ENCODE data around the gene SYT8.

SYT8 gene

GRCh38 chr11:1858154-1858553 is 23.4 kb downstream of the SYT8 start:
- Histone ChIP-seq H3K36me3 (ENCODE audit: control insufficient read depth in 2 of 2, insufficient read depth in 1 of 2, low read length in 2 of 2) (no peaks in the 10 kb centered on the region), H3K4me3 (ENCODE audit: low read depth, low read length) (no peak overlapping the region), H3K27ac (ENCODE audit: extremely low read depth, low read depth, low read length) (no peak overlapping the region), H3K4me1 (ENCODE audit: control insufficient read depth, insufficient read depth, low read length) (no peaks in the 10 kb centered on the region), H3K9me3 (ENCODE audit: control insufficient read depth, insufficient read depth, low read depth, low read length) (no peaks in the 10 kb centered on the region)
- POLR2A ChIA-PET, result no interaction called here
- TF ChIP-seq AEBP2 (tag by site-specific recombination; IDR thresholded peaks at IDR 0.05; ENCODE audit: borderline replicate concordance), result no peak
- no peak for TF ChIP-seq ZNF121 (tag by site-specific recombination; IDR thresholded peaks at IDR 0.05)
- no peak for TF ChIP-seq ZNF677 (tag by site-specific recombination; IDR thresholded peaks at IDR 0.05)
- no peak for TF ChIP-seq CTCF (tag by site-specific recombination; IDR thresholded peaks at IDR 0.05)
- TF ChIP-seq KLF17 (tag by site-specific recombination; IDR thresholded peaks at IDR 0.05), result no peak
- no peak for TF ChIP-seq ZNF449 (tag by site-specific recombination; IDR thresholded peaks at IDR 0.05)
- no peak for TF ChIP-seq ZSCAN18 (tag by site-specific recombination; IDR thresholded peaks at IDR 0.05)
- no peak for TF ChIP-seq WT1 (tag by site-specific recombination; IDR thresholded peaks at IDR 0.05)
- TF ChIP-seq ZNF571 (tag by site-specific recombination; IDR thresholded peaks at IDR 0.05), result no peak
- no peak for TF ChIP-seq ZBTB6 (tag by site-specific recombination; IDR thresholded peaks at IDR 0.05)
- no peak for TF ChIP-seq KLF10 (tag by site-specific recombination; IDR thresholded peaks at IDR 0.05)
- CTCF ChIA-PET, result interaction anchor here (0.7 kb wide), 1 partner anchor 165 kb away, joined by 5 read pairs; no protein-coding TSS in a partner anchor

GRCh38 chr11:1858576-1858975 is 23.8 kb downstream of the SYT8 start:
- no peak overlapping the region for H3K27ac ChIP-seq (ENCODE audit: extremely low read depth, low read depth, low read length)
- CTCF ChIA-PET, result interaction anchor here (0.8 kb wide), 1 partner anchor 293 kb away, joined by 3 read pairs; no protein-coding TSS in a partner anchor
- TF ChIP-seq ZNF157 (tag by site-specific recombination; IDR thresholded peaks at IDR 0.05) (no peak), ATF2 (tag by site-specific recombination; IDR thresholded peaks at IDR 0.05; ENCODE audit: low read depth) (no peak), KLF8 (tag by site-specific recombination; IDR thresholded peaks at IDR 0.05) (no peak), KLF10 (tag by site-specific recombination; IDR thresholded peaks at IDR 0.05) (no peak), ZNF16 (tag by site-specific recombination; IDR thresholded peaks at IDR 0.05; ENCODE audit: low read depth) (no peak), ZFP37 (tag by site-specific recombination; IDR thresholded peaks at IDR 0.05) (no peak), OSR2 (tag by site-specific recombination; IDR thresholded peaks at IDR 0.05) (no peak), KLF1 (tag by site-specific recombination; IDR thresholded peaks at IDR 0.05) (no peak), ZNF658 (tag by site-specific recombination; IDR thresholded peaks at IDR 0.05) (no peak), BCL11B (tag by site-specific recombination; IDR thresholded peaks at IDR 0.05; ENCODE audit: low read depth) (no peak)
- POLR2A ChIA-PET, result no interaction called here
- no peaks in the 10 kb centered on the region for H3K9me3 ChIP-seq (ENCODE audit: control insufficient read depth, insufficient read depth, low read depth, low read length)
- H3K4me3 ChIP-seq (ENCODE audit: low read depth, low read length), result no peak overlapping the region
- no peaks in the 10 kb centered on the region for H3K4me1 ChIP-seq (ENCODE audit: control insufficient read depth, insufficient read depth, low read length)
- H3K36me3 ChIP-seq (ENCODE audit: control insufficient read depth in 2 of 2, insufficient read depth in 1 of 2, low read length in 2 of 2), result no peaks in the 10 kb centered on the region

Data from HEK293 (cell line).